ENCODE data around the gene TNIP1.

DNA sequence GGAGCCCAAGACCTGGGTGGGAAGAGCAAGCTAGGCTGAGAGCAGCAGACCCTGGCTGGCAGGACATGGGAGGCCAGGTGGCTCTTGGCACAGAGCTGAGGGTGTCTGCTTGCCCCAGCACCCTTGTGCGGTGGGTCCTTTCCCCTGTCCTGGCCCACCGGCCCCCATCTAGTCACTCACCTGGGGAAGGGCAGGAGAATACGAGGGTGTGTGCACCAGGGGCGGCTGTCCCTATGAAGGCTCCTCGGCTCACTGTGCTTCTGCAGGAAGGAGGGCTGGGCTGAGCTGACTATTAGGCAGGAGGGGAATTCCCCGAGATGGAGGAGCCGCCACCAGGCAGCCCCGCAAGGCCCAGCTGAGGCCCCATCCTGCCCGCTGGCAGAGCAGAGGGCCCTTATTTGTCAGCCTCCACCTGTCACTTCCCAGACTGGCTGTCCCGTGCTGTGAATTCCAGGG is 6.1 kb upstream of the TNIP1 start:
- TF ChIP-seq POLR2A (IDR thresholded peaks at IDR 0.05; ENCODE audit: low read depth, low read length), result peak; percentile 80
- TF ChIP-seq POLR2AphosphoS5 (IDR thresholded peaks at IDR 0.05; ENCODE audit: low read depth, low read length), result peak; percentile 72
- TF ChIP-seq SPI1 (IDR thresholded peaks at IDR 0.05; ENCODE audit: low read depth, low read length), result no peak
- no peak for TF ChIP-seq POU2F2 (IDR thresholded peaks at IDR 0.05; ENCODE audit: low read depth, low read length)
- no peak for TF ChIP-seq TAF1 (IDR thresholded peaks at IDR 0.05; ENCODE audit: low read depth, low read length)
- no peak for TF ChIP-seq PAX5 (IDR thresholded peaks at IDR 0.05; ENCODE audit: insufficient read depth, low read length, severe bottlenecking)

Measured in GM12891 (cell line).